AG04449 (cell line): ENCODE results near the gene CEMIP.

Experiments used
- CTCF ChIA-PET: fragments of 350-600 bp; formaldehyde crosslinking; extraction: SDS; loops from one replicate; lab custom pipeline; 2021; ENCODE audit warnings: antibody characterized with exemption; lab: Yijun Ruan, JAX
- POLR2A ChIA-PET: fragments of 400-600, 350-600 bp; formaldehyde crosslinking; extraction: SDS; loops from one replicate; lab custom pipeline; 2020; ENCODE audit warnings: antibody characterized with exemption, inconsistent platforms; lab: Yijun Ruan, JAX
- DNase-seq: peaks from one replicate; pipeline ENCODE4 v3.0.0-alpha.2; 2010; ENCODE audit warnings: low read depth, low spot score
- H3K4me3 ChIP-seq: 2 replicates; pipeline ENCODE4 v1.5.1; 2011; ENCODE audit warnings: low read depth, mild to moderate bottlenecking, control low read depth, low read length
- CTCF ChIP-seq: IDR thresholded peaks from one replicate; pipeline ENCODE4 v1.5.1; 2011; ENCODE audit warnings: mild to moderate bottlenecking, moderate library complexity, low read length, control low read depth, inconsistent platforms; ENCODE audit not compliant: insufficient read depth; ENCODE audit errors: missing control alignments

The CEMIP gene

GRCh38 chr15:80878242-80878866, 99.2 kb downstream of the CEMIP start:
- POLR2A ChIA-PET = no interaction called here
- DNase-seq = no peak
- H3K4me3 ChIP-seq = no peak overlapping the region
- CTCF ChIA-PET = interaction anchor here (0.6 to 1.5 kb wide), 4 partner anchors 9 to 99 kb away, joined by 3 to 4 read pairs (median 4); partner anchors contain the start of gene CEMIP
- TF ChIP-seq CTCF = no peak

- CTCF ChIA-PET = interaction anchor here (1.4 to 1.5 kb wide), 2 partner anchors 9 to 10 kb away, joined by 3 to 4 read pairs; no protein-coding TSS in a partner anchor
- TF ChIP-seq CTCF = no peak
- POLR2A ChIA-PET = no interaction called here
- no peak for DNase-seq
- no peak overlapping the region for H3K4me3 ChIP-seq
Observed at GRCh38 chr15:80878867-80879250, 99.7 kb downstream of the CEMIP start.

- POLR2A ChIA-PET = no interaction called here
- no peak overlapping the region for H3K4me3 ChIP-seq
- no peak for DNase-seq
- no peak for TF ChIP-seq CTCF
- CTCF ChIA-PET = interaction anchor here (1.1 kb wide), 1 partner anchor 11 kb away, joined by 3 read pairs; no protein-coding TSS in a partner anchor
Observed at GRCh38 chr15:80880086-80880485, 100.9 kb downstream of the CEMIP start.

- no peak for TF ChIP-seq CTCF
- ChIA-PET POLR2A (no interaction called here), CTCF (interaction anchor here (1.1 to 1.2 kb wide), 2 partner anchors 88 to 316 kb away, joined by 3 read pairs; no protein-coding TSS in a partner anchor)
- no peak overlapping the region for H3K4me3 ChIP-seq
- DNase-seq = no peak
Observed at GRCh38 chr15:80883641-80884040, 104.5 kb downstream of the CEMIP start.

- H3K4me3 ChIP-seq = no peak overlapping the region
- ChIA-PET POLR2A (no interaction called here), CTCF (interaction anchor here (1.2 kb wide), 2 partner anchors 26 to 86 kb away, joined by 3 read pairs; no protein-coding TSS in a partner anchor)
- no peak for DNase-seq
- TF ChIP-seq CTCF = no peak
Observed at GRCh38 chr15:80885016-80885579, 105.9 kb downstream of the CEMIP start.

GRCh38 chr15:80887148-80887547, 108.0 kb downstream of the CEMIP start:
- no peak for TF ChIP-seq CTCF
- ChIA-PET POLR2A (no interaction called here), CTCF (interaction anchor here (0.8 to 1.9 kb wide), 3 partner anchors 14 to 320 kb away, joined by 3 to 7 read pairs (median 3); no protein-coding TSS in a partner anchor)
- no peak overlapping the region for H3K4me3 ChIP-seq
- DNase-seq = no peak
